Measurements from ENCODE around the gene C11orf42.

Gene C11orf42, protein sequence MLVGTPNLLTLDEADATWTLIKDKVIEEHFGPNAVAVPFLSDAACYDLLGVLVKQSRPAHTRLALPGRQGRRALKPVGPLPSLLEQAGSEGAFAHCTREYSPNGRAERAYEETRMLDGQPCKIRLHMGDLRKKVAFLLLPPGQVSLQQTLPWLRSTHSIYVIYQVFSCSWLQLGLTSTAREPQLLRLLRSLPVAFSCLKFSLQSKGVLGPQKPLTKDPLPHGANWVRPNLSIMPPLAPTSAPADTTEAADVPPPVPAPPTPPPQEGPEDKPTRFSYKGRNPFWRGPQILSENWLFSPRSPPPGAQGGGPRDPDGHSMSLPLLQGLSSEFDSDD

DNA sequence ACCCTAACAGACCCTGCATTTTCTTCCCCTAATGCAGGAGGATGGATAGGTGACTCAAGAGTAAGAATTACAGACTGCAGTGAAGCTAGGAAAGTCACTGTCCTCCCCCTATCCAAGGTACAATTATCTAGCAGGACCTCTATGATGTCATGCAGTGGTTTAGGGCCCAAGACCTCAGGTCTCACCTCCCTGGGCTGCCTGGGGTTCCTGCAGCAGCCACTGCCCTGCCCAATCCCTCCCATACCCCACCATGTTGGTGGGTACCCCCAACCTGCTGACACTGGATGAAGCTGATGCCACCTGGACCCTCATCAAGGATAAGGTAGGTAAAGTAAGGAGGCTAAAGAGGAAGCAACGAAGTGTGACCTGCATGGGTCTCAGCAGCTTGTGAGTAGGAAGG is at the start of gene C11orf42:
Gene C11orf42, plus strand, starts transcription at position 192 of the 400 bp plus-strand sequence. Its CDS starts 59 bp downstream, at position 251.
- TF ChIP-seq, protein P1, sequence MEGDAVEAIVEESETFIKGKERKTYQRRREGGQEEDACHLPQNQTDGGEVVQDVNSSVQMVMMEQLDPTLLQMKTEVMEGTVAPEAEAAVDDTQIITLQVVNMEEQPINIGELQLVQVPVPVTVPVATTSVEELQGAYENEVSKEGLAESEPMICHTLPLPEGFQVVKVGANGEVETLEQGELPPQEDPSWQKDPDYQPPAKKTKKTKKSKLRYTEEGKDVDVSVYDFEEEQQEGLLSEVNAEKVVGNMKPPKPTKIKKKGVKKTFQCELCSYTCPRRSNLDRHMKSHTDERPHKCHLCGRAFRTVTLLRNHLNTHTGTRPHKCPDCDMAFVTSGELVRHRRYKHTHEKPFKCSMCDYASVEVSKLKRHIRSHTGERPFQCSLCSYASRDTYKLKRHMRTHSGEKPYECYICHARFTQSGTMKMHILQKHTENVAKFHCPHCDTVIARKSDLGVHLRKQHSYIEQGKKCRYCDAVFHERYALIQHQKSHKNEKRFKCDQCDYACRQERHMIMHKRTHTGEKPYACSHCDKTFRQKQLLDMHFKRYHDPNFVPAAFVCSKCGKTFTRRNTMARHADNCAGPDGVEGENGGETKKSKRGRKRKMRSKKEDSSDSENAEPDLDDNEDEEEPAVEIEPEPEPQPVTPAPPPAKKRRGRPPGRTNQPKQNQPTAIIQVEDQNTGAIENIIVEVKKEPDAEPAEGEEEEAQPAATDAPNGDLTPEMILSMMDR (conservative IDR thresholded peaks at IDR 0.05; ENCODE audit: low read depth) = no peak
- POLR2A ChIA-PET (ENCODE audit: low non-redundant PET) = no interaction called here
- DNase-seq (ENCODE audit: low spot score) = no peak
- H3K27ac ChIP-seq = no peak within 1 kb of the TSS
- CTCF ChIA-PET = interaction anchor here (0.5 to 0.6 kb wide), 2 partner anchors 72 to 163 kb away, joined by 3 to 4 read pairs; no protein-coding TSS in a partner anchor

DNA sequence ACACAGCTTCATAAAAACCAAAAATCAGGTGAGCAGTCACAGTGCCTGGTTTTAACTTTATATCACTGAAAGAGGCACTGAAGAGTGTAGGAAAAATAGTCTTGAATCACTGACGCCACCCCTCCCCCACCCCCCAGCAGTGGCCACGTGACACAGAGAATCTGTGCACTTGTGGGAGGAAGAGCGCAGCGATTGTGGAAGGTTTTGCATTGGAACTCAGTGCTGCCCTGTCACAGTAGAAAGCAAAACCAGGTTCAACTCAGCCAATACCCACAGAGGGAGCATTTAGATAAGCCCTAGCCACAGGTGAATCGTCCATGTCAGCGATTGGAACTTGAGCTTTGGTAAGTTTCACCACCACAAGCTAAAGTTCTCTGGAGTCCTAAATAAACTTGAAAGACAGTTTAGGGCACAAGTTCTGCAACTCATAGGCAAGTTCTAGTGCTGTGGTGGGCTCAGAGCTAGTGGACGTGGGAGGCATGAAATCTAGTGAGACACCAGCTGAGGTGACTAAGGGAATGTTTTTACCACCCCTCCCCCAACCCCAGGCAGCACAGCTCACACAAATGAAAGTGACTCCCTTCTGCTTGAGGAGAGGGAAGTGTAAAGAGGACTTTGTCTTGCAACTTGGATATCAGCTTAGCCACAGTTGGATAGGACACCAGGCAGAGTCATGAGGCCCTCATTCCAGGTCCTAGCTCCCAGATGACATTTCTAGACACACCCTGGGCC is 48.6 kb upstream of the C11orf42 start:
- CTCF ChIA-PET = interaction anchor here (0.6 kb wide), 1 partner anchor 215 kb away, joined by 3 read pairs; no protein-coding TSS in a partner anchor
- DNase-seq (ENCODE audit: low spot score) = no peak
- H3K27ac ChIP-seq = no peak overlapping the region
- TF ChIP-seq, protein P1 (conservative IDR thresholded peaks at IDR 0.05; ENCODE audit: low read depth) = no peak
- POLR2A ChIA-PET (ENCODE audit: low non-redundant PET) = no interaction called here

GRCh38 chr11:6170226-6170625 is 35.1 kb upstream of the C11orf42 start, which contains the start of gene OR52B2:
TSS of gene OR52B2 (minus strand) at chr11:6170326. CDS start at chr11:6170326, 0 bp downstream.
- ChIA-PET CTCF (no interaction called here), POLR2A (ENCODE audit: low non-redundant PET) (no interaction called here)
- TF ChIP-seq, protein P1 (conservative IDR thresholded peaks at IDR 0.05; ENCODE audit: low read depth) = no peak
- no peak within 1 kb of the TSS for H3K27ac ChIP-seq
- DNase-seq (ENCODE audit: low spot score) = no peak

GRCh38 chr11:6175440-6175839 is 29.9 kb upstream of the C11orf42 start:
- ChIA-PET CTCF (interaction anchor here (0.6 kb wide), 1 partner anchor 393 kb away, joined by 3 read pairs; no protein-coding TSS in a partner anchor), POLR2A (ENCODE audit: low non-redundant PET) (no interaction called here)
- no peak overlapping the region for H3K27ac ChIP-seq
- TF ChIP-seq, protein P1 (conservative IDR thresholded peaks at IDR 0.05; ENCODE audit: low read depth) = no peak
- DNase-seq (ENCODE audit: low spot score) = no peak

DNA sequence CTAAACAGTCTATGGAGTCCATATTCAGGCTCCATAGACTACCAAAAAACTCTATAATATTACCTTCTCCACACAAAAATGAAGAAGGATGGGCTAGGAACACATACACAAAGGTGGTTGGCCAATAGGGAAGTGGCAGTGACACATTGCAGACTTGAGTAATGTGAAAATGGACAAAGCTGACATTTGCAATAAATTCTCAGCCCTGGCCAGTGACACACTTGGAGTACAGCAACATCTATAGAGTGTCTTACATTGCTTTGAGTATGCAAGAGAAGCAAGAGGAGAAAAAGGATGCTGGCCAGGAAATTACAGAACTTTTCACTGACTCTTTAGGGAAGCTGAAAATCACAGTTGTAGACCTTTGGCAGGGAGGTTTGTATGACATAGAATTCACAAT is 13.6 kb upstream of the C11orf42 start:
- DNase-seq (ENCODE audit: low spot score) = no peak
- ChIA-PET POLR2A (ENCODE audit: low non-redundant PET) (no interaction called here), CTCF (no interaction called here)
- TF ChIP-seq, protein P1 (conservative IDR thresholded peaks at IDR 0.05; ENCODE audit: low read depth) = no peak
- H3K27ac ChIP-seq = no peak overlapping the region

GRCh38 chr11:6194065-6194581 is 11.2 kb upstream of the C11orf42 start:
- ChIA-PET CTCF (no interaction called here), POLR2A (ENCODE audit: low non-redundant PET) (no interaction called here)
- TF ChIP-seq, protein P1 (conservative IDR thresholded peaks at IDR 0.05; ENCODE audit: low read depth) = no peak
- DNase-seq (ENCODE audit: low spot score) = no peak
- no peak overlapping the region for H3K27ac ChIP-seq
